Measurements from ENCODE around the gene MYO1B. TPM values are rescaled to one million over a fixed set of nuclear protein-coding genes. Genes with fewer than 3 reads are reported as not detected.
A peak's percentile ranks its signal among the peaks of the same experiment; 100 is the strongest.

The MYO1B gene
- polyA plus RNA-seq = 178 to 277 TPM (median 204 TPM) in 3 replicates
- 98.6 TPM for polyA plus RNA-seq (2011; ENCODE audit: low read depth)
- 119 and 264 TPM in 2 replicates for polyA plus RNA-seq (2011; cell fraction: cytosol; rRNA removed)
- 200 and 258 TPM in 2 replicates for polyA plus RNA-seq (2011; cell fraction: nucleus; rRNA removed)
- 82.0 and 167 TPM in 2 replicates for polyA plus RNA-seq (2012; ENCODE audit: low replicate concordance)
- 89.3 to 345 TPM (median 245 TPM) in 3 replicates for polyA minus RNA-seq
- polyA minus RNA-seq (2011; cell fraction: cytosol; rRNA and poly(A)+ RNA removed) = 288 TPM
- polyA minus RNA-seq (2011; cell fraction: nucleus; rRNA and poly(A)+ RNA removed) = 261 and 560 TPM in 2 replicates

- peak within 1 kb of the TSS; percentile 49 for H2AFZ ChIP-seq (ENCODE audit: control insufficient read depth, low read length)
- no peaks in the 10 kb centered on the region for H3K9me3 ChIP-seq (ENCODE audit: control insufficient read depth, low read depth, low read length)
- dilution Hi-C loops (cut with MboI; ENCODE audit: extremely low pct_ligation_motif_present, low sequenced_read_pairs) = no loop called here
- H3K27ac ChIP-seq (ENCODE audit: control insufficient read depth, insufficient read depth, low read length) = peak within 1 kb of the TSS; percentile 93
- H3K9ac ChIP-seq (ENCODE audit: control insufficient read depth, extremely low read depth, insufficient read depth, low read length) = peak within 1 kb of the TSS; percentile 95
- peaks cover 20% of the 10 kb centered on the region for H4K20me1 ChIP-seq (ENCODE audit: control insufficient read depth, extremely low read depth, insufficient read depth, low read length)
- H3K4me1 ChIP-seq (ENCODE audit: control insufficient read depth, extremely low read depth, insufficient read depth, low read length) = peaks cover 38% of the 10 kb centered on the region
- DNase-seq (ENCODE audit: low read depth, low spot score) = no peak
- H3K9me1 ChIP-seq (ENCODE audit: control insufficient read depth, extremely low read depth, insufficient read depth, low read length) = no peaks in the 10 kb centered on the region
- TF ChIP-seq, protein P1, sequence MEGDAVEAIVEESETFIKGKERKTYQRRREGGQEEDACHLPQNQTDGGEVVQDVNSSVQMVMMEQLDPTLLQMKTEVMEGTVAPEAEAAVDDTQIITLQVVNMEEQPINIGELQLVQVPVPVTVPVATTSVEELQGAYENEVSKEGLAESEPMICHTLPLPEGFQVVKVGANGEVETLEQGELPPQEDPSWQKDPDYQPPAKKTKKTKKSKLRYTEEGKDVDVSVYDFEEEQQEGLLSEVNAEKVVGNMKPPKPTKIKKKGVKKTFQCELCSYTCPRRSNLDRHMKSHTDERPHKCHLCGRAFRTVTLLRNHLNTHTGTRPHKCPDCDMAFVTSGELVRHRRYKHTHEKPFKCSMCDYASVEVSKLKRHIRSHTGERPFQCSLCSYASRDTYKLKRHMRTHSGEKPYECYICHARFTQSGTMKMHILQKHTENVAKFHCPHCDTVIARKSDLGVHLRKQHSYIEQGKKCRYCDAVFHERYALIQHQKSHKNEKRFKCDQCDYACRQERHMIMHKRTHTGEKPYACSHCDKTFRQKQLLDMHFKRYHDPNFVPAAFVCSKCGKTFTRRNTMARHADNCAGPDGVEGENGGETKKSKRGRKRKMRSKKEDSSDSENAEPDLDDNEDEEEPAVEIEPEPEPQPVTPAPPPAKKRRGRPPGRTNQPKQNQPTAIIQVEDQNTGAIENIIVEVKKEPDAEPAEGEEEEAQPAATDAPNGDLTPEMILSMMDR (optimal IDR thresholded peaks at IDR 0.05 in 1 of 3, IDR thresholded peaks at IDR 0.05 in 1 of 3, conservative IDR thresholded peaks at IDR 0.05 in 1 of 3; ENCODE audit: extremely low read depth in 1 of 3, insufficient read depth in 2 of 3, low read length in 3 of 3) = peak; percentile 38 to 91 (median 68)
- TF ChIP-seq EZH2 (IDR thresholded peaks at IDR 0.05; ENCODE audit: low read length) = no peak
- peak within 1 kb of the TSS; percentile 84 to 97 (median 90) for H3K4me3 ChIP-seq (ENCODE audit: control insufficient read depth in 2 of 3, extremely low read depth in 1 of 3, insufficient read depth in 2 of 3, low read depth in 1 of 3, low read length in 3 of 3)
- H3K36me3 ChIP-seq (ENCODE audit: control insufficient read depth in 2 of 2, extremely low read depth in 1 of 2, insufficient read depth in 2 of 2, low read length in 2 of 2) = peaks cover 4 to 7% of the 10 kb centered on the region in 2 experiments
- H3K27me3 ChIP-seq (ENCODE audit: control insufficient read depth, extremely low read depth, insufficient read depth, low read length) = no peaks in the 10 kb centered on the region
- peaks cover 50% of the 10 kb centered on the region for H3K79me2 ChIP-seq (ENCODE audit: control insufficient read depth, insufficient read depth, low read length)
- H3K4me2 ChIP-seq (ENCODE audit: control insufficient read depth, extremely low read depth, insufficient read depth, low read depth, low read length) = peak within 1 kb of the TSS; percentile 93
- FAIRE-seq = no peak
Observed at GRCh38 chr2:191245046-191245868, at the start of gene MYO1B. MYO1B (plus strand) TSS chr2:191245404; CDS start chr2:191276896, 31,492 bp downstream.

DNA sequence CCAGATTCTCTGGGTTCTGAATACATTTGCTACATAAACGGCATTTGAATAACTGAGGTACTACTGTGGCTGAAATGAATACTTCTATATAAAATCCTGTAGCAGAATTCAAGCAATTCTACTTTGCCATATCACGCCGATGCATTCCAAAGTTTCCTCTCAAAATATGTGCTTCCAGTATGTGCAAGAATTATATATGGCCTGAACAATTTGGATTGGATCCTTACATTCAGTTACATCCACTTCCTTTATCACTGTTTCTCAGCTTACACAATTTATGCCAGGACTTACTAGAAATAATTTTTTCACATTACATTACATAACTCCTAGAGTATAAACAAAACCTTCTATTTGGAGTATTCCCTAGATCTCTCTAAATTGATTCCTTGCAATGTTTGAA lies 48.1 kb upstream of the MYO1B start:
- no peak overlapping the region for H2AFZ ChIP-seq (ENCODE audit: control insufficient read depth, low read length)
- peaks cover 33% of the 10 kb centered on the region for H3K4me1 ChIP-seq (ENCODE audit: control insufficient read depth, extremely low read depth, insufficient read depth, low read length)
- H3K36me3 ChIP-seq (ENCODE audit: control insufficient read depth in 2 of 2, extremely low read depth in 1 of 2, insufficient read depth in 2 of 2, low read length in 2 of 2) = no peaks in the 10 kb centered on the region
- H3K9me1 ChIP-seq (ENCODE audit: control insufficient read depth, extremely low read depth, insufficient read depth, low read length) = no peaks in the 10 kb centered on the region
- no peaks in the 10 kb centered on the region for H3K27me3 ChIP-seq (ENCODE audit: control insufficient read depth, extremely low read depth, insufficient read depth, low read length)
- no peaks in the 10 kb centered on the region for H3K79me2 ChIP-seq (ENCODE audit: control insufficient read depth, insufficient read depth, low read length)
- H3K27ac ChIP-seq (ENCODE audit: control insufficient read depth, insufficient read depth, low read length) = no peak overlapping the region
- no peaks in the 10 kb centered on the region for H4K20me1 ChIP-seq (ENCODE audit: control insufficient read depth, extremely low read depth, insufficient read depth, low read length)
- no peaks in the 10 kb centered on the region for H3K9me3 ChIP-seq (ENCODE audit: control insufficient read depth, low read depth, low read length)
- TF ChIP-seq EZH2 (IDR thresholded peaks at IDR 0.05; ENCODE audit: low read length) = no peak
- TF ChIP-seq, protein P1 (optimal IDR thresholded peaks at IDR 0.05 in 1 of 3, IDR thresholded peaks at IDR 0.05 in 1 of 3, conservative IDR thresholded peaks at IDR 0.05 in 1 of 3; ENCODE audit: extremely low read depth in 1 of 3, insufficient read depth in 2 of 3, low read length in 3 of 3) = no peak
- no peak overlapping the region for H3K4me2 ChIP-seq (ENCODE audit: control insufficient read depth, extremely low read depth, insufficient read depth, low read depth, low read length)
- FAIRE-seq (no peak), DNase-seq (ENCODE audit: low read depth, low spot score) (no peak)
- no peak overlapping the region for H3K9ac ChIP-seq (ENCODE audit: control insufficient read depth, extremely low read depth, insufficient read depth, low read length)
- no peak overlapping the region for H3K4me3 ChIP-seq (ENCODE audit: control insufficient read depth in 2 of 3, extremely low read depth in 1 of 3, insufficient read depth in 2 of 3, low read depth in 1 of 3, low read length in 3 of 3)
- dilution Hi-C loops (cut with MboI; ENCODE audit: extremely low pct_ligation_motif_present, low sequenced_read_pairs) = no loop called here
